Astrocyte of the hippocampus (primary cell): Measurements from ENCODE around the gene LRRC4C.
A peak's percentile ranks its signal among the peaks of the same experiment; 100 is the strongest.

Experiments used
- DNase-seq: peaks from one replicate; pipeline ENCODE4 v3.0.0; 2011; ENCODE audit warnings: low read depth, low spot score

LRRC4C gene

GRCh38 chr11:41328324-41328723, 131.1 kb downstream of the LRRC4C start:
- DNase-seq, result no peak

DNA sequence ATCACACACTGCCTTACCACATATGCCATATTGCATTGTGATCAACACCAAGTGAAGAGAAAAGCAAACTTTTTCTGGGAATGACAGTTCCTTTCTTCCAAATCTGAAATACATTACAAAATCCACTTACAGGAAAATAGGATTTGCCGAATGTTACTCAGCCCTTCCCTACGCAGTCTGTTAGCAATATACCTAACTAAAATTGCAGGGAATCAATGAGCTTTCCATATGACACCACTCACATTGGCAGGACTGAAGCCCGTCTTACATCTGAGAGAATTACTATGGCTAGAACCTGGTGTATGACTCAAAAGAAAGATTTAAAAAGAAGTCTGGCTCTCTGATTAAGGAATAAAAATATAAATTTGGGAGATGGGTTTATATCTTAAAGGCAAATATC, 136.0 kb downstream of the LRRC4C start:
- DNase-seq, result no peak

DNA sequence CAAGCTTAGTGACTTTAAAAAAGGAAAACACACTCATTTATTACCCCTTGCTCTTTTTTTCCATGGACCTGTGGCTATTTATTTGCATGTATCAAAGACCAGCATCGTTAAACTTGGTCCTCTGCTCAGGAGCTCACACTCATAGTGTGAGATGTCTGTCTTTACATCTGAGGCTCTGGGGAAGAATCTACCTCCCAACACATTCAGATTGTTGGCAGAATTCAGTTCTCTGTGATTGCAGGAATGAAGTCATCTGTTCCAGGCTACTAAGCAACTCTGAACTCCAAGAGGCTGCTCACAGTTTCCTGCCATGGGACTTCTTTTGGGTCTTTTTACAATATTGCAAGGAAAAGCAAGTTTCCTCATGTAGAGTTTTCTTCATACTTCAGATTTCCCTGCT, 138.8 kb downstream of the LRRC4C start:
- peak; percentile 47 for DNase-seq

GRCh38 chr11:41320238-41320637, 139.2 kb downstream of the LRRC4C start:
- DNase-seq, result peak; percentile 57

- no peak for DNase-seq
Observed at GRCh38 chr11:41319434-41319833, 140.0 kb downstream of the LRRC4C start.

- peak; percentile 94 for DNase-seq
Observed at GRCh38 chr11:41316751-41317150, 142.7 kb downstream of the LRRC4C start.

- DNase-seq, result no peak
Observed at GRCh38 chr11:41313226-41313625, 146.2 kb downstream of the LRRC4C start.

DNA sequence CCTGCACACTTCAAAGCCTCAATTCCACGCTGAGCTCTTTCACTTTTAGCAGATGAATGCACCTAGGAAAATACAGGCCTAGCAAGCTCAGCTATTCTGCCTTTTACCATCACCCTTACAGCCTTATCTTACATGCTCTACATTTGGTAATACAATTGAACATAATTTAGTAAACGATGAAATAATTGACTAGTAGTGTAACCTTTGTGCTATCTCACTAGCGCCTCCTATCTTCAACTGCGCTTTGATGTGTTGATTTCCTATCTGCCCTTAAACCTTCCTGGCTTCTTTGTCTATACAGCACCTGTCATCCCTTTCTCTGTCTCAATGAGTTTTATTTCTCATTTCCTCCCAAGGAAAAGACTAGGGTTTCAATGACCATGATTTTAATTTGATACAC, 149.7 kb downstream of the LRRC4C start:
- DNase-seq, result no peak

DNA sequence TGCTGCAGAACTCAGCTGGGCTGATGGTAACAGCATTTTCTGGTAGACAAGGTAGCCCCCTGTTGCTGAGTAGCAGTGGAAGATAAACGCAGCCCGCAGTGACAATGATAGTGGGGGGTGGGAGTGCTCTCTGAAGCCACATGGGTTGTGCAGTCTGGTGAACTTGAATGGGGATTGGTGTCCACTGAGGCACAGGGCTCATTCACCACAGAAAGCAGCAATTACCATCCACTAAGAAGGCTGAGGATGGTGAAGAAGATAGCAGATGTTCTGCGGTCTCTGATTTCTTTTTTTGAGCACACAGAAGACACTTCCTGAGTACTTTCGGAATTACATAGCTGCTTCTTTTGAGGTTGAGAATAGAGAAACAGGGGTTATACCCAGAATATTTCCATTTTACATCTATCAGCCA, 150.3 kb downstream of the LRRC4C start:
- DNase-seq, result no peak

DNA sequence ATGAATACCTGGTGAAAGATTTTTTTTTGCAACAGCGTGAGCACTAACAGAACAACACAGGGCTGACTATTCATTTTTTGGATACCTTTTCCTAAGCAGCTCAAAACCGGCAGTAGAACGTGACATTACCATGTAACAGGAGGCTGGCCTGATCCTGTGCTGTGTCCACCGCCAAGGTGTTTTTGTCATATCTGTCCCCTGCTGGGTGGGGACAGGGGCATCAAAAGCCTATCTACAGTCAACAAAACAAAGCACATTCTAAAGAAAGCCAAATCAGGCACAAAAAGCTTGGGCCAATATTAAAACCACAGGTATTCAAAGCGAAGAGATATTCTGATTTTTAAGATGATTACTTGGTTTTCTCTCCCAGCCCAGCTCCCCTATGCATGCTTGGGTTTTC, 151.2 kb downstream of the LRRC4C start:
- peak; percentile 29 for DNase-seq

DNA sequence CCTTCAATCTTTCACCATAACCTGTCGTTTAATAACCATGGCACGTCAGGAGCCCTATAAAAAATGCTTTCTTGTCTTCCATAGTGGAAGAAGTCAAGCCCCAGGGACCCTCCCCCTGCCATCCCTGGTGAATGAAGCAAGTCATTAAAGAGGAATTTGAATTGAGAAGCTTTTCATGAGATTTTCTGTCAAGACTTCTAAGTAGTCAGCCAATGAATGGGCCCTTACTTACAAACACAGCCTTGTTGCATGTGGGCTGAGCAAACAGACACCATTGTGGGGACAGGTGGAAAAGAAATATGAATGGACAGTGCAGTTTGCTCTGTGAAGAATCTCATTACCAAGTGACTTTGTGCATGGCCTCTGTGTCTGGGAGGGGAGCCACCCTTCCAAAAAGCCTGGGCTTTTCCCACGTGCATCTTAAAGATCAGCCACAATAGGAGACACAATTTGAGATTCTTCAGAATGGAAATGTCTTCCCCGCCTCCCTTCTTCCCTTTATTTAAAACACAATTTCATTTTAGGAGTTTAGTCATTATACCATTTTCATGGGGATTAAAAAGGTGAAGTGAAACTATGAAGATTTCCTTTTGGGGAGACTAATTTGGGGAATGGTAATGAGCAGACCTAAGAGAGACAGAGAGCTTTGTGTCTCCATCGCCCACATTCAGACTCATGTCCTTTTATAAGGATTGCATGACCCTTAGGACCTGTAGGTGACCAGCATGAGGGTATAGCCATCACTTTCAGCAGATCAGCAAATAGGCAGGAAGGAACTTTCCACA, 152.0 kb downstream of the LRRC4C start:
- peak; percentile 16 for DNase-seq

- DNase-seq, result no peak
Observed at GRCh38 chr11:41306431-41306830, 153.0 kb downstream of the LRRC4C start.

GRCh38 chr11:41301023-41301422, 158.4 kb downstream of the LRRC4C start:
- peak; percentile 72 for DNase-seq

DNA sequence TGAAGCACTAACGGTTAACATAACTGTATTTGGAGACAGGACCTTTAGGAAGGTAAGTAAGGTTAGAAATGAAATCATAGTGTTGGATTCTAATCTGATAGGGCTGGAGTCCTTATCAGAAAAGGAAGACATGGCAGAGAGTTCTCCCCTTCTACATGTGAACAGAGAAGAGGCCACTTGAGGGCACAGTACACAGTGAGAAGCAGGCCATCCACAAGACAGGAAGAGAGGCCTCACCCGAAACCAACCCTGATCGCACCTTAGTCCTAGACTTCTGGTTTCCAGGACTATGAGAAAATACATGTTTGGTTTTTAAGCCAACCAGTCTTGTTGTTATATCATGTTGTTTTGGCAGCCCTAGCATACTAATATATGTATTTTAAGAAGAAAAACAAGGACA, 170.0 kb downstream of the LRRC4C start:
- no peak for DNase-seq

GRCh38 chr11:41286751-41287150, 172.7 kb downstream of the LRRC4C start:
- DNase-seq, result peak; percentile 16

DNA sequence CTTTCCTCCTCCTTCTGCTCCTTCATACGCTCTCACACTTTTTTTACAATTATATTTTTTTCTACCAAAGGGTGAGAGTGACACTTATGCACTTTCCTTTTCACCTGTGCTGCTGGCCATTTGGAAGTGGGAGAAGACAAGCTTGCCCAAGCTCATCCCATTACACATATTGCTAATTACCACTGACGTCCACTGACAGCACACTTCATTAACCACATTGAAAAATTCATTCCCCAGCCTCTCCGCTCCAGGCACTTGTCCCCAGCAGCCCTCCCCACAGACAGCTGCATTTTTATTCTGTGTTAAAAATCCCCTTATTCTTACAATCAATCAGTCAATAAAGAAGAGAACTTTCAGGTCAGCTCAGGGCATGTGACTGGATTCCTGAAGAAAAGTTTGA, 175.1 kb downstream of the LRRC4C start:
- DNase-seq, result no peak

DNA sequence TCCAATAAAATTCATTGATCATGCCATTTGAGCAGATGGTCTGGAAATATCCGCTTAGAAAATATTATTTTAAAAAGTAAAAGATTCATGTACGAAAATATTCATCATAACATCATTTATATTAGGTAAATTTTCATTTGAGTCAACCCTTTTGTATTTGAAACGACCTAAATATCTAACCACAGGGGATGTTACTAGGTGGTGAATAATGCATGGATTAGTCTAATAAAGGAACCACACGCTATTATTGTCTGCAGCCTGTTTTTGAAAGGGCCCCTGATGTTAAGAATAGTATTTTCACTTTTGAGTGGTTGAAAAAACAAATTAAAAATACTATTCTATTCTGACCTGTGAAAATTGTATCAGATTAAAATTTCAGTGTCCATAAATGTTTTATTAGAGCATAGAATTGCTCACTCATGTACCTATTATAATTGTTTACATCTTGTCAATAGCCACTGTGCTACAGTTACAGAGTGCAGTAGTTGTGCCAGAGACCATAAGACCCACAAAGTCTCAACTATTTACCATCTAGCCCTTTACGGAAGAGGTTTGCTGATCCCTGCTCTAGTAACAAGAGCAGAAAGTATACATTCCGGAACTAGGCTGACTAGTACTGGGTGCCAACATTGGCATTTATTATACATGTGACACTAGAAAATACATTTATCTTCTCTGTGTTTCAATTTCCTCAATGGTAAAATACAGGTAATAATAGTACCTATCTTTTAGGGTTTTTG, 176.1 kb downstream of the LRRC4C start:
- peak; percentile 37 for DNase-seq

GRCh38 chr11:41282395-41282794, 177.1 kb downstream of the LRRC4C start:
- DNase-seq, result no peak

DNA sequence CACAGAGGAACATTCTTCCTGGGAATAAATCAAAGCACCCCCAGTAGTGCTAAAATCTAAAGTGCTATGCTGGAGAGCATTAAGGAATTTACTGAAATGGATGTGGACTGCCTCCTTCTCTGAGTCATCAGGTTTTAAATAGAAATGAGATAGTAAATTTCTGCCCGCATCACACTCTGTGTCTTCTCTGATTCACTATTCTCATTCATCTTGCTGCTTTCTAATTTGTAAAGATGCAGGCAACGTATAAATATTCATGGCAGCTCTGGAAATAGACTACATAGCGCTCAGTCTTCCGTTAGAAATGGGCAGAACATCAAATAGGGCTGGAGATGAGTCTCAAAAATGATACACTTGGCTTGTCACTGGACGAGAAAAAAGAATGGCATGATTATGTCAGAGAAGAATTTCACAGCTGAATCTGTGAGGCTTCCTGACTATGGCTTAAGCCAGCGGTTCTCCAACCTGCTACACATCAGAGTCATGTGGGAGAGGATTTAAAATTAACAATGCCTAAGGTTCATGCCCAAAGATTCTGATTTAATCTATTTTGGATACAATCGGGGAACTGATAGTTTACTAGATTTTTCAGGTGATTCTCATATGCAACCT, 178.2 kb downstream of the LRRC4C start:
- DNase-seq, result peak; percentile 77

DNA sequence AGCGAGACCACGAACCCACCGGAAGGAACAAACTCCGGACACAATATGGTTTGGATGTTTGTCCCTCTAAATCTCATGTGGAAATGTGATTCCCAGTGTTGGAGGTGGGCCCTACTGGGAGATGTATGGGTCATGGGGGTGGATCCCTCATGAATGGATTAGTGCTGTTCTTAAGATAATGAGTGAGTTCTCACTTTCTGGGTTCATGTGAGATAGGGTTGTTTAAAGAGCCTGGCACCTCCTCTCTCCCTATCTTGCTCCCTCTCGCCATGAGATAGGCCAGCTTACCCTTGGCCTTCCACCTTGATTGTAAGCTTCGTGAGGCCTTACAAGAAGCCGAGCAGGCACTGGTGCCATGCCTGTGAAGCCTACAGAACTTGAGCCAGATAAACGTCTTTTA, 184.6 kb downstream of the LRRC4C start:
- DNase-seq, result no peak

DNA sequence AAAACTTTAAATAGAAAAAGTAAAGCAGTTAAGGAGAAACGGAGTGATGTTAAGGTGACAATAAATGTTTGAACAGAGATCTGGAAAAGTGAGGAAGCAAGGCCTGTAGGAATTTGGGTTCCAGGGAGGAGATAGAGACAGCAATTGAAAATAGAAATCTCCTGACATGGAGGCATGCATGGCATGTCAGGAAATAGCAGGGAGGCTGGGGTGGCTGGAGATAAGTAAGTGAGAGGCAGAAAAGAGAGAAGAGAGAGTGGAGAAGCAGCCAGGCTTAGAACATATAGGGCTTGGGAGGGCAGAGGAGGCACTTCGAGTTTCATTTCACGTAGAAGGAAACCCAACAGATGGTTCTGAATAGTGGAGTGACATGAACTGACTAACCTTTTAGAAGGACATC, 185.5 kb downstream of the LRRC4C start:
- DNase-seq, result no peak

- no peak for DNase-seq
Observed at GRCh38 chr11:41267451-41267850, 192.0 kb downstream of the LRRC4C start.

DNA sequence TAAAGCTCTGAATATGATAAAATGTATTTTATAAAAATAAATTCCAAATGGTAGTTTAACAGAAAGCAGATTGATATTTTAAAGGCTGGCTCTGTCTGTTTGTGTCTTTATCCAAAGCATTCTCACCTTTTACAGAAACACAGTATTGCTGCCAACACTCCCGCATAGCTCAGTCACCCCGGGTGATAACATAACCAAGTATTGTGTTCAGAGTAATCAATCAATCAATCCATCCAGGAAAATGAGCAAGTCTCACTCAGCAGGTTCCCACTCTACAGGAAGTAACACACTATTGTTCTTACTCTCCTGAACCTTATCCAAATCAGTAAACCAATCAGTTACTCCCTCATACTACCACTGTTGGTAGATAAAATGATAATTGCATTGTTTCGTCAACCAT, 203.4 kb downstream of the LRRC4C start:
- DNase-seq, result no peak
